Transverse colon (tissue), 4 donors: ENCODE data around the gene GARNL3. TPM values are rescaled to one million over a fixed set of nuclear protein-coding genes. Genes with fewer than 3 reads are reported as not detected.

Experiments
- DNase-seq: peaks from one replicate; pipeline ENCODE4 v3.0.0-alpha.2; 2019
- H3K27ac ChIP-seq, 4 donors: fragments of 200-600 bp; sonication (generic); 2 replicates each; pipeline ENCODE4 v1.5.1; 2016 to 2018; ENCODE audit warnings: inconsistent platforms in 4 of 4
- H3K27me3 ChIP-seq: fragments of 200-600 bp; sonication (generic); 2 replicates; pipeline ENCODE4 v1.5.1; 2017; ENCODE audit warnings: inconsistent platforms
- H3K36me3 ChIP-seq, 4 donors: fragments of 200-600 bp; sonication (generic); 2 replicates each; pipeline ENCODE4 v1.5.1; 2017 to 2019; ENCODE audit warnings: inconsistent platforms in 4 of 4
- H3K4me1 ChIP-seq, 4 donors: fragments of 200-600 bp; sonication (generic); 2 replicates each; pipeline ENCODE4 v1.5.1; 2017 to 2020; ENCODE audit warnings: inconsistent platforms in 4 of 4
- H3K4me3 ChIP-seq, 4 donors: fragments of 200-600 bp; sonication (generic); 1 replicate in 1 of 4; 2 replicates in 3 of 4; pipeline versions ENCODE4 v1.5.1 to v1.6.1; 2017 to 2019; ENCODE audit warnings: inconsistent platforms in 4 of 4
- H3K9me3 ChIP-seq, 2 donors: fragments of 200-600 bp; sonication (generic); 2 replicates each; pipeline ENCODE4 v1.5.1; 2017 to 2019; ENCODE audit warnings: inconsistent platforms in 2 of 2
- EP300 ChIP-seq: sonication (generic); formaldehyde crosslinking; IDR thresholded peaks from one replicate; pipeline ENCODE4 v1.6.1; 2017; ENCODE audit warnings: antibody characterized with exemption, low read depth
- POLR2A ChIP-seq: fragments of 450-650 bp; IDR thresholded peaks from one replicate; pipeline ENCODE4 v1.6.1; 2016; ENCODE audit warnings: antibody characterized with exemption, mild to moderate bottlenecking, moderate library complexity
- POLR2AphosphoS5 ChIP-seq, 3 donors: sonication (generic); formaldehyde crosslinking; IDR thresholded peaks; one replicate each; pipeline ENCODE4 v1.6.1; 2016; ENCODE audit warnings: antibody characterized with exemption in 3 of 3
- WGBS, 2 donors: methylation state at CpG; one replicate each; pipeline ENCODE4 v1.1.5; 2018; ENCODE audit warnings: low coverage in 1 of 2; 5-methylcytosine and 5-hydroxymethylcytosine counted together
- in situ Hi-C, 4 donors: fragments of 200-750 bp; cut with MboI; loops; one replicate each; pipeline versions ENCODE4 v1.15.0 to v1.15.1; 2017; ENCODE audit warnings: low sequenced_read_pairs in 3 of 4, low pct_ligation_motif_present in 1 of 4, low pct_unique_long_range_greater_than_20kb in 1 of 4
- intact Hi-C: fragments of 100-400 bp; cut with DNase I; formaldehyde crosslinking; loops from one replicate; pipeline ENCODE4 v1.15.1; 2023; ENCODE audit warnings: low total_unique reads
- total RNA-seq, 4 donors: library from RNA; depleted of rRNA; stranded (reverse); fragments of >200 nt; gene quantifications; one replicate each; pipeline ENCODE4 v1.1.0, GENCODE V29; 2016
- TF ChIP-seq, protein P1 (sequence below), 5 experiments: fragments of 200-600 bp in 3 of 5; fragments of 450-650 bp in 2 of 5; sonication (generic) in 3 of 5; IDR thresholded peaks; 1 replicate in 2 of 5; 2 replicates in 3 of 5; pipeline ENCODE4 v1.5.1; 2016 to 2017; ENCODE audit warnings: antibody characterized with exemption in 5 of 5, inconsistent platforms in 3 of 5, mild to moderate bottlenecking in 2 of 5, moderate library complexity in 1 of 5

GARNL3 gene
- total RNA-seq, 4 donors from 2014 or later, result 6.0 to 19.5 (median 11.8) TPM

DNA sequence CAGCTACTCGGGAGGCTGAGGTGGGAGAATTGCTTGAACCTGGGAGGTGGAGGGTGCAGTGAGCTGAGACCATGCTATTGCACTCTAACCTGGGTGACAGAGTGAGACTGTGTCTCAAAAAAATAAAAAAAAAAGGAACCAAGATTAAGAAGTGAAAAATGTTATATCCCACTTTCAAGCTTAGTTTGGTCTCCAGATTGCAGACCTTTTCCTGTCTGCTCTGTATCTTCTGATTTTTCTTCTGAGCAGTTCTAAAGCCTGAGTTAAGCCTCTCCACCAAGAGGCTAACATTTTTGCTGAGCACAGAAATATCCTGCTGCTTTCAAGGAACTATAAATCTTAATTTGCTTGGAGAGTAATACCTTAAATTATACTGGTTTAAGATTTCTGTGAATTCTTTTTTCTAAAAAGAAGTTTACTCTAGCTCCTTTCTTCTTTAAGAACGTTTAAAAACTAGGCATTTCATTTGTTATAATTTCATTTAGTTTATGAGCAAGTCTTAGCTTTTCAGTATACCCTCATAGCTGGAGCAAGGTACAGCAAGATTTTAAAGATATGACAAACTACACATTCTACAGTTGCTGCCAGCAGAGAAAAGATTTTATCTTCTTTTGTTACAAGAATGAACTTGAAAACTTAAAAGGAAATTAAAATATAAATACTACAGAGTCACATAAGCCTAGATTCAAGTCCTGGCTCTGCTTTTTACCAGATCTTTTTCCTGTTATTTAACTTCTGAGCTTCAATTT is 55.0 kb downstream of the GARNL3 start:
- no peak for DNase-seq
- H3K27ac ChIP-seq, result no peak overlapping the region
- no peaks in the 10 kb centered on the region for H3K4me1 ChIP-seq
- H3K36me3 ChIP-seq, result no peaks in the 10 kb centered on the region
- no peak overlapping the region for H3K4me3 ChIP-seq
- in situ Hi-C loops (no loop called here), intact Hi-C loops (no loop called here)
- no peaks in the 10 kb centered on the region for H3K27me3 ChIP-seq
- 64 to 81% methylated on average over 2 of the region's 2 CpGs for WGBS, 2 donors
- no peaks in the 10 kb centered on the region for H3K9me3 ChIP-seq
- TF ChIP-seq, protein P1, sequence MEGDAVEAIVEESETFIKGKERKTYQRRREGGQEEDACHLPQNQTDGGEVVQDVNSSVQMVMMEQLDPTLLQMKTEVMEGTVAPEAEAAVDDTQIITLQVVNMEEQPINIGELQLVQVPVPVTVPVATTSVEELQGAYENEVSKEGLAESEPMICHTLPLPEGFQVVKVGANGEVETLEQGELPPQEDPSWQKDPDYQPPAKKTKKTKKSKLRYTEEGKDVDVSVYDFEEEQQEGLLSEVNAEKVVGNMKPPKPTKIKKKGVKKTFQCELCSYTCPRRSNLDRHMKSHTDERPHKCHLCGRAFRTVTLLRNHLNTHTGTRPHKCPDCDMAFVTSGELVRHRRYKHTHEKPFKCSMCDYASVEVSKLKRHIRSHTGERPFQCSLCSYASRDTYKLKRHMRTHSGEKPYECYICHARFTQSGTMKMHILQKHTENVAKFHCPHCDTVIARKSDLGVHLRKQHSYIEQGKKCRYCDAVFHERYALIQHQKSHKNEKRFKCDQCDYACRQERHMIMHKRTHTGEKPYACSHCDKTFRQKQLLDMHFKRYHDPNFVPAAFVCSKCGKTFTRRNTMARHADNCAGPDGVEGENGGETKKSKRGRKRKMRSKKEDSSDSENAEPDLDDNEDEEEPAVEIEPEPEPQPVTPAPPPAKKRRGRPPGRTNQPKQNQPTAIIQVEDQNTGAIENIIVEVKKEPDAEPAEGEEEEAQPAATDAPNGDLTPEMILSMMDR (IDR thresholded peaks at IDR 0.05), result no peak
- TF ChIP-seq POLR2AphosphoS5 (IDR thresholded peaks at IDR 0.05) (no peak), EP300 (no peak), POLR2A (no peak)

DNA sequence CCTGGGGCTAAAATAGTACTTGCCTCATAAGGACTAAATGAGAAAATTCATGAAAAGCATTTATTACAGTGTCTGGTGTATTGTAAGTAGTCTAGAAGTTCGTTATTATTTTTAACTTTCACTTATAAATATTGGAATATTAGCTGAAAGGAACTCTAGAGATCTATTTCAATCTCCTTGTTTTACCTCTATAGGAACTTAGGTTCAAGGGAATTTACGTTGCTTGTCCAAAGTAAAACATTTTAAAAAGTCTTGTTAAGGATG is 55.5 kb downstream of the GARNL3 start:
- intact Hi-C loops (no loop called here), in situ Hi-C loops (no loop called here)
- Histone ChIP-seq H3K9me3 (no peaks in the 10 kb centered on the region), H3K27me3 (no peaks in the 10 kb centered on the region), H3K4me3 (no peak overlapping the region), H3K27ac (no peak overlapping the region), H3K36me3 (no peaks in the 10 kb centered on the region), H3K4me1 (no peaks in the 10 kb centered on the region)
- TF ChIP-seq EP300, result no peak
- no peak for TF ChIP-seq POLR2AphosphoS5 (IDR thresholded peaks at IDR 0.05)
- no peak for TF ChIP-seq POLR2A
- TF ChIP-seq, protein P1 (IDR thresholded peaks at IDR 0.05), result no peak
- no peak for DNase-seq
- 68 to 82% methylated on average over 2 of the region's 2 CpGs for WGBS, 2 donors

DNA sequence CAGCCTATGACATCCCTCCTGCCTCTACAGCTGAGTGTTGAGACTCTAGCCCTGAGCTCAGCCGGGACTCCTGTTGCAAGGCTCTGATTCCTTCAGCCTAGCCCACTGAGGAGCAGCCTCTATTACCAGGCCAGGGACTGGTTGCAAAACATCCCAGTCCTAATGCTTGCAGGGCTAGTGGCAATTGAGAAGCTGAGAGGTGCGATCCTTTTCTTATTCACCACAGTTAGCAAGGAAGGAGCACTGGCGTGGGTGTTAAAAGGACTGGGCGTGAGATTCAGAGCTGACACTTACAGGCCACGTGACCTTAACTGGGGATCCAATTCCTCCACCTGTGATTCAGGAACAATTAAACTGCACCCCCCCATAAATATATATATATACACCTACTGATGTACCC is 58.8 kb downstream of the GARNL3 start:
- Histone ChIP-seq H3K36me3 (no peaks in the 10 kb centered on the region), H3K9me3 (no peaks in the 10 kb centered on the region), H3K4me1 (no peaks in the 10 kb centered on the region), H3K27me3 (no peaks in the 10 kb centered on the region), H3K27ac (no peak overlapping the region), H3K4me3 (no peak overlapping the region)
- in situ Hi-C loops (no loop called here), intact Hi-C loops (no loop called here)
- 95% methylated on average over 5 of the region's 5 CpGs; no CpG with 5 or more reads in 1 of the 2 donors for WGBS, 2 donors
- DNase-seq, result no peak
- no peak for TF ChIP-seq POLR2AphosphoS5 (IDR thresholded peaks at IDR 0.05)
- no peak for TF ChIP-seq POLR2A
- no peak for TF ChIP-seq EP300

DNA sequence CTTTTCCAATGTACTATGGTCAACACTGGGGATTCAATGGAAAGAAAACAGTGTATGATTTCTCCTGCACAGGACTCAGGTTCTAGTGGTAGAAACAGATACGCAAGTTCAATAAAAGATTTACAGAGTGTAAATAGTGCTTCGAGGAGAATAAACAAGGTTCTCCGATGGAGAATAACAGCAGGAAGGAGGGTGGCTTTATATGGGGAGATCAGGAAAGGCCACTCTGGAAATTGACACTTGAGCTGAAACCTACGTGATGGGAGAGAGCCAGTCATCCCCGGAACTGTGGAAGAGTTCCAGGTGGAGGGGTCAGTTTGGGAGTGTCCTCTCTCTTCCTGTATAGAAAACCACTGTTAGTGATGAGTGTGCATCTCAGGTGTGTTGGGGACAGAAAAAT is 65.9 kb downstream of the GARNL3 start:
- WGBS, 2 donors, result 38 to 51% methylated on average over 5 of the region's 5 CpGs
- Histone ChIP-seq H3K4me1 (peaks cover 0 to 10% (median 0%) of the 10 kb centered on the region in 4 donors), H3K27me3 (no peaks in the 10 kb centered on the region), H3K36me3 (no peaks in the 10 kb centered on the region), H3K4me3 (no peak overlapping the region), H3K27ac (no peak overlapping the region), H3K9me3 (no peaks in the 10 kb centered on the region)
- intact Hi-C loops, result no loop called here
- no peak for DNase-seq
- in situ Hi-C loops, result no loop called here
- TF ChIP-seq, protein P1 (IDR thresholded peaks at IDR 0.05), result no peak
- no peak for TF ChIP-seq POLR2AphosphoS5 (IDR thresholded peaks at IDR 0.05)
- no peak for TF ChIP-seq EP300
- TF ChIP-seq POLR2A, result no peak
